Spleen (tissue), 11 donors: ENCODE results near the gene PSMF1. TPM values are rescaled to one million over a fixed set of nuclear protein-coding genes. Genes with fewer than 3 reads are reported as not detected.
A peak's percentile ranks its signal among the peaks of the same experiment; 100 is the strongest.

ENCODE experiments used
- DNase-seq: peaks from one replicate; pipeline ENCODE4 v3.0.0-alpha.2; 2020
- H3K27ac ChIP-seq, 8 donors: fragments of 200-600 bp; sonication (generic) in 7 of 8; 1 replicate in 4 of 8; 2 replicates in 4 of 8; pipeline versions ENCODE4 v1.5.0 to v1.8.0; 2016 to 2021; ENCODE audit warnings: inconsistent platforms in 4 of 8, mild to moderate bottlenecking in 4 of 8, moderate library complexity in 1 of 8
- H3K27me3 ChIP-seq, 7 donors: fragments of 200-600 bp; sonication (generic) in 6 of 7; replicated peaks in 1 of 7; 1 replicate in 4 of 7; 2 replicates in 3 of 7; pipeline versions ENCODE4 v1.5.0 to v1.8.0; 2016 to 2021; ENCODE audit warnings: inconsistent platforms in 3 of 7, mild to moderate bottlenecking in 1 of 7
- H3K36me3 ChIP-seq, 6 donors: fragments of 200-600 bp; sonication (generic) in 5 of 6; 1 replicate in 4 of 6; 2 replicates in 2 of 6; pipeline versions ENCODE4 v1.5.0 to v1.8.0; 2016 to 2021; ENCODE audit warnings: inconsistent platforms in 2 of 6
- H3K4me1 ChIP-seq, 6 donors: fragments of 200-600 bp; sonication (generic) in 5 of 6; 1 replicate in 3 of 6; 2 replicates in 3 of 6; pipeline versions ENCODE4 v1.5.0 to v1.8.0; 2016 to 2021; ENCODE audit warnings: inconsistent platforms in 3 of 6
- H3K4me3 ChIP-seq, 8 donors: fragments of 200-600 bp; sonication (generic) in 7 of 8; 1 replicate in 4 of 8; 2 replicates in 4 of 8; pipeline versions ENCODE4 v1.5.0 to v1.8.0; 2016 to 2021; ENCODE audit warnings: inconsistent platforms in 4 of 8, mild to moderate bottlenecking in 4 of 8, moderate library complexity in 2 of 8
- H3K9me3 ChIP-seq, 8 donors: fragments of 200-600 bp; sonication (generic) in 7 of 8; 1 replicate in 4 of 8; 2 replicates in 4 of 8; pipeline versions ENCODE4 v1.5.0 to v1.8.0; 2016 to 2021; ENCODE audit warnings: inconsistent platforms in 4 of 8
- POLR2A ChIP-seq, 3 donors: fragments of 450-650 bp; IDR thresholded peaks; one replicate each; pipeline ENCODE4 v1.5.1; 2017; ENCODE audit warnings: antibody characterized with exemption in 3 of 3, mild to moderate bottlenecking in 1 of 3
- POLR2AphosphoS5 ChIP-seq, 3 donors: sonication (generic); formaldehyde crosslinking; IDR thresholded peaks; one replicate each; pipeline ENCODE4 v1.5.1; 2017; ENCODE audit warnings: antibody characterized with exemption in 3 of 3
- WGBS, 5 donors: extraction: QIAGEN DNeasy Blood & Tissue Kit in 3 of 5; methylation state at CpG; one replicate each; pipeline versions ENCODE4 v1.1.5 to v1.1.7; 2013 to 2018; 5-methylcytosine and 5-hydroxymethylcytosine counted together
- intact Hi-C: fragments of 100-400 bp; cut with DNase I; formaldehyde crosslinking; loops from one replicate; pipeline ENCODE4 v1.15.0; 2023; ENCODE audit warnings: low total_unique reads
- polyA plus RNA-seq, 3 donors: library from polyadenylated mRNA; stranded (reverse); fragments of 200-250 nt; gene quantifications; one replicate each; pipeline ENCODE4 v1.2.1, GENCODE V29; 2013
- total RNA-seq, 7 donors: library from RNA; depleted of rRNA in 3 of 7; stranded (reverse); fragments of >200 nt in 3 of 7; fragmentation: NEBNext Ultra II Directional in 4 of 7; extraction: Animal tissue kit (Norgen Biotek cat#: 25700) in 4 of 7; gene quantifications; one replicate each; pipeline versions ENCODE4 v1.1.0 to v1.2.1, GENCODE V29; 2016 to 2021
- TF ChIP-seq, protein P1 (sequence below), 11 experiments: fragments of 200-600 bp in 7 of 11; fragments of 450-650 bp in 4 of 11; sonication (generic) in 4 of 11; IDR thresholded peaks in 8 of 11; conservative IDR thresholded peaks in 3 of 11; 1 replicate in 7 of 11; 2 replicates in 4 of 11; pipeline versions ENCODE4 v1.4.0 to v1.8.0; 2016 to 2021; ENCODE audit warnings: antibody characterized with exemption in 11 of 11, inconsistent platforms in 4 of 11, mild to moderate bottlenecking in 1 of 11
- donor health status: healthy with polysubstance abuse.
- donor health status: DM: no; HTN: no; CAD: no; lungs with moderate emphysema.
- donor health status: DM: no; HTN: no; CAD: no.
- donor health status: Bipolar disorder and iron deficiency.
- donor health status: healthy.
- donor health status: DM: no; HTN: no; CAD: no.
- donor health status: DM: yes; HTN: yes; CAD: no.

PSMF1 gene
- total and polyA plus RNA-seq, 10 donors, result 25.7 to 169 (median 112) TPM

DNA sequence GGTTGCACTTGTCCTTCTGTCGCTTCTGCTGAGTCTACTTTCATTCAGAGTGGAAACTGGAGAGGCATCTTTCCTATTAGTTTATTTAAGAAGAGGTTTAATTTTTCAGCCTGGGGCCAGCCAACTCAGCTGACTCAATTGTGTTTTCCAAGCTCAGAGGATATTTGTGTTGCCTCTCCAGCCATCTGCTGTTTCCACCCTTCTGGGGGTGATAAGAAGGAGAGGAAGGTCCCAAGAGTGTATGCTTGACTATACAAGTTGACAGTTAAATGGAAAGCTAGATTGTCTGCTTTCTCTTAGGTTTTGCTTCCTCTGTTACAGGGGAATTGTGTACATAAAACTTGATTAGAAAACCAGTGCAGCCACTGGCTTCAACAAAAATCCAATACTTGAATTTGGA lies 3.0 kb downstream of the PSMF1 start:
- Histone ChIP-seq H3K27ac (peak overlapping the region in 5 of 8 donors; percentile 29 to 71 (median 61)), H3K36me3 (peaks cover 0 to 56% (median 16%) of the 10 kb centered on the region in 6 donors), H3K4me3 (no peak overlapping the region), H3K4me1 (peaks cover 40 to 85% (median 65%) of the 10 kb centered on the region in 6 donors), H3K9me3 (no peaks in the 10 kb centered on the region), H3K27me3 (no peaks in the 10 kb centered on the region)
- no peak for DNase-seq
- 90 to 96% (median 92%) methylated on average over 1 of the region's 1 CpG for WGBS, 5 donors
- TF ChIP-seq POLR2A (IDR thresholded peaks at IDR 0.05) (no peak), POLR2AphosphoS5 (IDR thresholded peaks at IDR 0.05) (no peak)
- TF ChIP-seq, protein P1, sequence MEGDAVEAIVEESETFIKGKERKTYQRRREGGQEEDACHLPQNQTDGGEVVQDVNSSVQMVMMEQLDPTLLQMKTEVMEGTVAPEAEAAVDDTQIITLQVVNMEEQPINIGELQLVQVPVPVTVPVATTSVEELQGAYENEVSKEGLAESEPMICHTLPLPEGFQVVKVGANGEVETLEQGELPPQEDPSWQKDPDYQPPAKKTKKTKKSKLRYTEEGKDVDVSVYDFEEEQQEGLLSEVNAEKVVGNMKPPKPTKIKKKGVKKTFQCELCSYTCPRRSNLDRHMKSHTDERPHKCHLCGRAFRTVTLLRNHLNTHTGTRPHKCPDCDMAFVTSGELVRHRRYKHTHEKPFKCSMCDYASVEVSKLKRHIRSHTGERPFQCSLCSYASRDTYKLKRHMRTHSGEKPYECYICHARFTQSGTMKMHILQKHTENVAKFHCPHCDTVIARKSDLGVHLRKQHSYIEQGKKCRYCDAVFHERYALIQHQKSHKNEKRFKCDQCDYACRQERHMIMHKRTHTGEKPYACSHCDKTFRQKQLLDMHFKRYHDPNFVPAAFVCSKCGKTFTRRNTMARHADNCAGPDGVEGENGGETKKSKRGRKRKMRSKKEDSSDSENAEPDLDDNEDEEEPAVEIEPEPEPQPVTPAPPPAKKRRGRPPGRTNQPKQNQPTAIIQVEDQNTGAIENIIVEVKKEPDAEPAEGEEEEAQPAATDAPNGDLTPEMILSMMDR (IDR thresholded peaks at IDR 0.05 in 8 of 11, conservative IDR thresholded peaks at IDR 0.05 in 3 of 11), result no peak
- intact Hi-C loops, result no loop called here

DNA sequence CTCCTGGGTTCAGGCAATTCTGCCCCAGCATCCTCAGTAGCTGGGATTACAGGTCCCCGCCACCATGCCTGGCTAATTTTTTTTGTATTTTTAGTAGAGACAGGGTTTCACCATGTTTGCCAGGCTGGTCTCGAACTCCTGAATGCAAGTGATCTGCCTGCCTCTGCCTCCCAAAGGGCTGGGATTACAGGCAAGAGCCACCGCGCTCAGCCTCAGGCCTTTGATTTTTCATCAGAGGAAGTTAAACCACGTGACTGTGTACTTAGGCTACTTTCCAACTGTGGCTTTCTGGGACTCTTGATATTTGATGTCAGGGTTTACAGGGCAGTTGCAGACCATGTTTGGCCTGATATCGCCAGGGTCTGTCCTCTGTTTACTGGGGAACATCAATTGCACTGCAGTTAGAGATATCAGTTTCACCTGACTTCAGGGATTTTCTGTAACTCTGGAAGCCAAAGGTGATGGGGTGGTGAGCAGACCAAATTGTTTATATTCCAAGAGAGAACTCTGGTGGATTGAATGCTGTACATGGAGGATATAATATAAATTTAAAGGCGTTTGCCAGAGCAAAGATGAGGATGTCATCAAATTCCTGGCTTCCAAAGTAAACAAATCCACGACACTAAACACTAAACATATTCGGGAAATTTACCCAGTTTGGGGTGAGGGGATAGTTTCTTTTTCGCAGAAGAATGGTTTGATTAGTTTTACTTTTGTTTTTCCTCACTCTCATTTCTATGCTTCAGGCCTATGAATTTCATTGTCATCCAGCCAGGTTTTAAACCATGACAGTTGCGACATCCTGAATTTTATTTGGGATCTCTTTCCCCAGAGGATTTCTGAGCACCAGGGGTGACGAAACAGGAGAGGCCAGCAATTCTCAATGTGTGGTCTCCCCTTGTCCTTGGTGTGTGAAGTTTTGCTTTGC lies 4.2 kb downstream of the PSMF1 start:
- Histone ChIP-seq H3K27me3 (no peaks in the 10 kb centered on the region), H3K36me3 (peaks cover 0 to 68% (median 29%) of the 10 kb centered on the region in 6 donors), H3K4me3 (peak overlapping the region in 1 of 8 donors; percentile 18), H3K4me1 (peaks cover 40 to 80% (median 61%) of the 10 kb centered on the region in 6 donors), H3K9me3 (no peaks in the 10 kb centered on the region), H3K27ac (peak overlapping the region in 7 of 8 donors; percentile 29 to 71 (median 53))
- no peak for DNase-seq
- WGBS, 5 donors, result 41 to 54% (median 47%) methylated on average over 12 of the region's 12 CpGs
- TF ChIP-seq POLR2A (IDR thresholded peaks at IDR 0.05) (no peak), POLR2AphosphoS5 (IDR thresholded peaks at IDR 0.05) (no peak)
- TF ChIP-seq, protein P1 (IDR thresholded peaks at IDR 0.05 in 8 of 11, conservative IDR thresholded peaks at IDR 0.05 in 3 of 11), result no peak
- intact Hi-C loops, result no loop called here

DNA sequence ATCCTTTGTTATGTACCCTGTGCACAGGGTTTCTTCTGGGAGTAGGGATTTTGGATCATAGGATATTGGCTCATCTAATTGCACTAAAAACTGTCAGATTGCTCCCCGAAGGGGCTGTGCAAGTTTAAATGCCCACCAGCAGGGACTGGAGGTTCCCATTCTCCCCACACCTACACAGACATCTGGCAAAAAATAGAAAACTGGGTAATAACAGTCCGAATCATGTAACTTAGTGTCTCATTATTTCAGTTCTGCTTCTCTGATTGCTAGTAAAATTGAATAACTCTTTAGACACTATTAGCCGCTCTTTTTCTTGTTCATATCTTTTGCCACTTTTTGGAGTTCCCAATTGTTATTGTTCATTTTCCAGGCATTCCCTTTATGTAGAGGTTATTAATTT lies 5.3 kb downstream of the PSMF1 start:
- WGBS, 5 donors, result 80 to 91% (median 84%) methylated on average over 3 of the region's 3 CpGs
- intact Hi-C loops, result no loop called here

More for the DNA sequence above, 5.3 kb downstream of the PSMF1 start:
- H3K4me3 ChIP-seq, result no peak overlapping the region
- H3K9me3 ChIP-seq, result no peaks in the 10 kb centered on the region
- H3K36me3 ChIP-seq, result peaks cover 0 to 78% (median 39%) of the 10 kb centered on the region in 6 donors
- TF ChIP-seq, protein P1 (IDR thresholded peaks at IDR 0.05 in 8 of 11, conservative IDR thresholded peaks at IDR 0.05 in 3 of 11), result no peak
- TF ChIP-seq POLR2A (IDR thresholded peaks at IDR 0.05) (no peak), POLR2AphosphoS5 (IDR thresholded peaks at IDR 0.05) (no peak)
- H3K4me1 ChIP-seq, result peaks cover 40 to 74% (median 56%) of the 10 kb centered on the region in 6 donors
- H3K27me3 ChIP-seq, result no peaks in the 10 kb centered on the region
- DNase-seq, result no peak
- peak overlapping the region in 3 of 8 donors; percentile 29 to 71 (median 46) for H3K27ac ChIP-seq
